Measurements from ENCODE around the gene TEN1.

Gene TEN1

GRCh38 chr17:75941442-75941819 is 37.6 kb upstream of the TEN1 start:
- H3K4me3 ChIP-seq (ENCODE audit: insufficient read depth, low read length, poor library complexity, severe bottlenecking): peak overlapping the region; percentile 70
- peak overlapping the region; percentile 66 for H3K4me2 ChIP-seq (ENCODE audit: low read depth, low read length, poor library complexity, severe bottlenecking)
- no peak overlapping the region for H3K27ac ChIP-seq (ENCODE audit: low read depth, low read length)
- 0 out of 2 replicates have a peak, but pooled peaks cover 2% of the 10 kb centered on the region for H3K79me2 ChIP-seq (ENCODE audit: insufficient read depth, low read length)
- no peaks in the 10 kb centered on the region for H3K9me3 ChIP-seq (ENCODE audit: insufficient read depth, low read length)
- no peaks in the 10 kb centered on the region for H3K9me2 ChIP-seq (replicated peaks; ENCODE audit: insufficient read depth, low read length)
- TF ChIP-seq EZH2phosphoT487 (conservative IDR thresholded peaks at IDR 0.05; ENCODE audit: low read length): no peak
- TF ChIP-seq CTCF (IDR thresholded peaks at IDR 0.05; ENCODE audit: insufficient read depth, low read length, poor library complexity, severe bottlenecking): no peak
- H3K36me3 ChIP-seq (ENCODE audit: low read length): no peaks in the 10 kb centered on the region
- no peaks in the 10 kb centered on the region for H3F3A ChIP-seq (ENCODE audit: insufficient read depth)
- no peaks in the 10 kb centered on the region for H4K20me1 ChIP-seq (ENCODE audit: low read depth, low read length)
- H3K9ac ChIP-seq (ENCODE audit: low read length): peak overlapping the region; percentile 91
- no peaks in the 10 kb centered on the region for H3K27me3 ChIP-seq (ENCODE audit: low read length)
- peak overlapping the region; percentile 62 for H2AFZ ChIP-seq (ENCODE audit: low read depth, low read length, severe bottlenecking)

GRCh38 chr17:75942473-75942872 is 36.6 kb upstream of the TEN1 start:
- Histone ChIP-seq H3K9me3 (ENCODE audit: insufficient read depth, low read length) (no peaks in the 10 kb centered on the region), H3K36me3 (ENCODE audit: low read length) (no peaks in the 10 kb centered on the region), H2AFZ (ENCODE audit: low read depth, low read length, severe bottlenecking) (no peak overlapping the region), H4K20me1 (ENCODE audit: low read depth, low read length) (no peaks in the 10 kb centered on the region), H3K79me2 (ENCODE audit: insufficient read depth, low read length) (0 out of 2 replicates have a peak, but pooled peaks cover 2% of the 10 kb centered on the region), H3K27ac (ENCODE audit: low read depth, low read length) (no peak overlapping the region), H3K9ac (ENCODE audit: low read length) (no peak overlapping the region), H3K4me3 (ENCODE audit: insufficient read depth, low read length, poor library complexity, severe bottlenecking) (no peak overlapping the region), H3K4me2 (ENCODE audit: low read depth, low read length, poor library complexity, severe bottlenecking) (no peak overlapping the region), H3K9me2 (replicated peaks; ENCODE audit: insufficient read depth, low read length) (no peaks in the 10 kb centered on the region), H3K27me3 (ENCODE audit: low read length) (no peaks in the 10 kb centered on the region), H3F3A (ENCODE audit: insufficient read depth) (no peaks in the 10 kb centered on the region)
- TF ChIP-seq EZH2phosphoT487 (conservative IDR thresholded peaks at IDR 0.05; ENCODE audit: low read length) (no peak), CTCF (IDR thresholded peaks at IDR 0.05; ENCODE audit: insufficient read depth, low read length, poor library complexity, severe bottlenecking) (no peak)

GRCh38 chr17:75943491-75943890 is 35.5 kb upstream of the TEN1 start:
- no peaks in the 10 kb centered on the region for H3K9me2 ChIP-seq (replicated peaks; ENCODE audit: insufficient read depth, low read length)
- H3K9ac ChIP-seq (ENCODE audit: low read length): no peak overlapping the region
- H3K36me3 ChIP-seq (ENCODE audit: low read length): no peaks in the 10 kb centered on the region
- H2AFZ ChIP-seq (ENCODE audit: low read depth, low read length, severe bottlenecking): no peak overlapping the region
- H3K27ac ChIP-seq (ENCODE audit: low read depth, low read length): no peak overlapping the region
- H3K9me3 ChIP-seq (ENCODE audit: insufficient read depth, low read length): no peaks in the 10 kb centered on the region
- no peak overlapping the region for H3K4me3 ChIP-seq (ENCODE audit: insufficient read depth, low read length, poor library complexity, severe bottlenecking)
- no peaks in the 10 kb centered on the region for H3F3A ChIP-seq (ENCODE audit: insufficient read depth)
- H3K79me2 ChIP-seq (ENCODE audit: insufficient read depth, low read length): 0 out of 2 replicates have a peak, but pooled peaks cover 2% of the 10 kb centered on the region
- no peak overlapping the region for H3K4me2 ChIP-seq (ENCODE audit: low read depth, low read length, poor library complexity, severe bottlenecking)
- no peaks in the 10 kb centered on the region for H4K20me1 ChIP-seq (ENCODE audit: low read depth, low read length)
- H3K27me3 ChIP-seq (ENCODE audit: low read length): no peaks in the 10 kb centered on the region
- TF ChIP-seq EZH2phosphoT487 (conservative IDR thresholded peaks at IDR 0.05; ENCODE audit: low read length): no peak
- TF ChIP-seq CTCF (IDR thresholded peaks at IDR 0.05; ENCODE audit: insufficient read depth, low read length, poor library complexity, severe bottlenecking): no peak

Measured in SU-DHL-6 (cell line).